Measurements from ENCODE around the gene DYNC1I1. TPM values are rescaled to one million over a fixed set of nuclear protein-coding genes. Genes with fewer than 3 reads are reported as not detected.

The DYNC1I1 gene
- total and polyA plus RNA-seq, 10 donors, result 0.21 to 7.5 (median 0.86) TPM

DNA sequence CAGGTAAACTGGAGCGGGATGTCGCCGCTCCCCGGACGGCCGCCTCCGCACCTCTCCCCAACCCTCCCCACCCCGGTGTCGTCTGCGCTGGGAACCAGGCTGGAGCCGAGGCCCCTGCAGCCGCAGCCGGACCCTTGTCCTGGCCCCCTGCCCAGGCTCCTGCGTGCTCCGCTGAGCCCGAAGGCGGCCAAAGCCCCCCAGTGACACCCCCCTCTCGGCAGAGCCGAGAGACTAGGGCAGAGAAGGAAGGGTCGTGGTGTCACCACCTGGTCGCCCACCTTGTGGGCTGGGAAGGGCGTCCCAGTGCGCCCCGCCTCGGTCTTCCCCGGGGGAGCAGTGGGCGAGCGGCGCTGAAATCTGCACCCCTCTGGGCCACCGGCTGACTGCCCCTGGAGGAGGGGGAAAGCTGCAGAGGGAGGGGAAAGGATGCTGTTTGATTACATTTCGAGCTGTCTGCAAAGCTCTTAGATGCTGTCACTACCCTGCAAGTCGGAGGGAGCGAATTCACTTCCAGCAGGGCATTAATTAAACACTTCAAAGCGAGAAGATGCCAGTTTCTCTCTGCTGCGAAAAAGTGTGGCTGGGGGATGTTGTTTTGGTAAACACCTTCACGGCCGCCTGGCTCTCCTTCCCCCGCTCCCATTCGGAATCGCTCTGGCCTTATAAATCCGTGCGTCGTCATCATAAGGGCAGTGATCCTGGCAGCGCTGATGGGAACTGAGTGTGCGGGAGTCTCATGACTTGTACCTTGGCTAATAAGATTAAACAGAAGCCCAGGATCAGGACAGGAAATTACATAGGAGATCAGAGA is 622 bp downstream of the DYNC1I1 start:
- TF ChIP-seq POLR2A (IDR thresholded peaks at IDR 0.05) (no peak), POLR2AphosphoS5 (IDR thresholded peaks at IDR 0.05) (no peak)
- TF ChIP-seq, protein P1, sequence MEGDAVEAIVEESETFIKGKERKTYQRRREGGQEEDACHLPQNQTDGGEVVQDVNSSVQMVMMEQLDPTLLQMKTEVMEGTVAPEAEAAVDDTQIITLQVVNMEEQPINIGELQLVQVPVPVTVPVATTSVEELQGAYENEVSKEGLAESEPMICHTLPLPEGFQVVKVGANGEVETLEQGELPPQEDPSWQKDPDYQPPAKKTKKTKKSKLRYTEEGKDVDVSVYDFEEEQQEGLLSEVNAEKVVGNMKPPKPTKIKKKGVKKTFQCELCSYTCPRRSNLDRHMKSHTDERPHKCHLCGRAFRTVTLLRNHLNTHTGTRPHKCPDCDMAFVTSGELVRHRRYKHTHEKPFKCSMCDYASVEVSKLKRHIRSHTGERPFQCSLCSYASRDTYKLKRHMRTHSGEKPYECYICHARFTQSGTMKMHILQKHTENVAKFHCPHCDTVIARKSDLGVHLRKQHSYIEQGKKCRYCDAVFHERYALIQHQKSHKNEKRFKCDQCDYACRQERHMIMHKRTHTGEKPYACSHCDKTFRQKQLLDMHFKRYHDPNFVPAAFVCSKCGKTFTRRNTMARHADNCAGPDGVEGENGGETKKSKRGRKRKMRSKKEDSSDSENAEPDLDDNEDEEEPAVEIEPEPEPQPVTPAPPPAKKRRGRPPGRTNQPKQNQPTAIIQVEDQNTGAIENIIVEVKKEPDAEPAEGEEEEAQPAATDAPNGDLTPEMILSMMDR (IDR thresholded peaks at IDR 0.05 in 8 of 11, conservative IDR thresholded peaks at IDR 0.05 in 3 of 11), result no peak
- peak overlapping the region in 4 of 8 donors; percentile 10 to 52 (median 33) for H3K27ac ChIP-seq
- H3K4me3 ChIP-seq, result peak overlapping the region; percentile 22 to 78 (median 54)
- H3K36me3 ChIP-seq, result no peaks in the 10 kb centered on the region
- 13 to 48% (median 23%) methylated on average over 19 to 45 of the region's 45 CpGs for WGBS, 5 donors
- DNase-seq, result no peak
- intact Hi-C loops (cut with DNase I; ENCODE audit: low total_unique reads), result no loop called here
- peaks cover 0 to 14% (median 8%) of the 10 kb centered on the region in 6 donors for H3K4me1 ChIP-seq
- H3K9me3 ChIP-seq, result no peaks in the 10 kb centered on the region
- peaks cover 0 to 31% (median 9%) of the 10 kb centered on the region in 7 donors for H3K27me3 ChIP-seq (replicated peaks in 1 of 7)

DNA sequence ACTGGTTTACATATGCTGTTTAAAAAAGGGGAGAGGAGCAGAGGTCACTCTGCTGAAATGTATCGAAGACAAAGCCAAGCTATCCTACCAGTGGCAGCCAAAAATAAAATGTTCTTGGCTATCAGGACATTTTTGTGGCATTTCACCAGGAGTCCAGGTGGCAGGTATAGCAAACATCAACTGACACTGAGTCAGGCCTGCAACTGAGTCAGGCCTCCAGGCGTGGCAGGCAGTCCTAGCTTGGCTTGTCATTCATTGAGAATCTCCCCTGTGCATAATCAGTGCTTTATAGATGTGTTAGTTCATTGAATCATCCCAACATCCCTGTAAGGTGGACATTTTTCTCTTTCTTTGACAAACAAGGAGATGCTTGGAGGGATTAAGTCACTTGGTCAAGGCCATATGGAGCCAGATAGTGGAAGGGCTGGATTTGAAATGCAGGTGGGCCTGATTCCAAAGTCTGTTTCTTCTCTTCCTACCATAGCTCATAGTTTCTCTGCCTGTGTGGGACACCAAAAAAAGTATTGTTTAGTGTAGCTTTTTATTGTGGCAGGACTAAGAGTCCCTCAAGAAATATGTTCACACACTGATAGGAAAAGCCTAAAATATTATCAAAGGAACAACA is 4.3 kb downstream of the DYNC1I1 start:
- intact Hi-C loops (cut with DNase I; ENCODE audit: low total_unique reads), result no loop called here
- no peaks in the 10 kb centered on the region for H3K9me3 ChIP-seq
- H3K27me3 ChIP-seq (replicated peaks in 1 of 7), result peaks cover 0 to 28% (median 9%) of the 10 kb centered on the region in 7 donors
- no peak overlapping the region for H3K27ac ChIP-seq
- peaks cover 0 to 14% (median 8%) of the 10 kb centered on the region in 6 donors for H3K4me1 ChIP-seq
- 83 to 94% (median 88%) methylated on average over 2 of the region's 2 CpGs for WGBS, 5 donors
- TF ChIP-seq POLR2A (IDR thresholded peaks at IDR 0.05) (no peak), POLR2AphosphoS5 (IDR thresholded peaks at IDR 0.05) (no peak)
- TF ChIP-seq, protein P1 (IDR thresholded peaks at IDR 0.05 in 8 of 11, conservative IDR thresholded peaks at IDR 0.05 in 3 of 11), result no peak
- no peak for DNase-seq
- no peaks in the 10 kb centered on the region for H3K36me3 ChIP-seq
- no peak overlapping the region for H3K4me3 ChIP-seq

DNA sequence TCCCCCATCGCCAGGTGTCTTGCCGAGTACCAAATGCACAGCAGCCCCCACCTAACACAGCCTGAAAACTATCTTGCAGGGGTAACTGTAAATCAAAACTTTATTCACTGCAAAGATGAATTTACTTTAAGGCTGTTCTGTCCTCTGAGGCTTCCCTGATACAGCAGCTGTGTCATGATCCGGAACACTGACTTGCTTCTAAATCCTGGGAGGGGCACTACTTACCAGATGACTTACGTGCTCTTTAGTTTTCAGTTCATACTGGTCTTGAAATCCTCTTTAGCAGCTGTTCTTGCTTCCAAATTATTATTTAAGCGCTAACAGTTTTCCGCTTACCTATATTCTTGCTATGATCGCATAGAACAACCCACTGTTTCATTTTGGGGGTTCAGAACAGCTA is 4.9 kb downstream of the DYNC1I1 start:
- H3K9me3 ChIP-seq, result peaks cover 0 to 4% (median under 1%) of the 10 kb centered on the region in 8 donors
- H3K4me3 ChIP-seq, result no peak overlapping the region
- intact Hi-C loops (cut with DNase I; ENCODE audit: low total_unique reads), result no loop called here
- 79 to 91% (median 90%) methylated on average over 7 of the region's 7 CpGs for WGBS, 5 donors
- peaks cover 0 to 9% (median 7%) of the 10 kb centered on the region in 6 donors for H3K4me1 ChIP-seq
- H3K36me3 ChIP-seq, result no peaks in the 10 kb centered on the region
- no peak for TF ChIP-seq POLR2A (IDR thresholded peaks at IDR 0.05)
- TF ChIP-seq POLR2AphosphoS5 (IDR thresholded peaks at IDR 0.05), result no peak
- no peak overlapping the region for H3K27ac ChIP-seq
- no peak for DNase-seq
- H3K27me3 ChIP-seq (replicated peaks in 1 of 7), result peaks cover 0 to 22% (median 6%) of the 10 kb centered on the region in 7 donors

DNA sequence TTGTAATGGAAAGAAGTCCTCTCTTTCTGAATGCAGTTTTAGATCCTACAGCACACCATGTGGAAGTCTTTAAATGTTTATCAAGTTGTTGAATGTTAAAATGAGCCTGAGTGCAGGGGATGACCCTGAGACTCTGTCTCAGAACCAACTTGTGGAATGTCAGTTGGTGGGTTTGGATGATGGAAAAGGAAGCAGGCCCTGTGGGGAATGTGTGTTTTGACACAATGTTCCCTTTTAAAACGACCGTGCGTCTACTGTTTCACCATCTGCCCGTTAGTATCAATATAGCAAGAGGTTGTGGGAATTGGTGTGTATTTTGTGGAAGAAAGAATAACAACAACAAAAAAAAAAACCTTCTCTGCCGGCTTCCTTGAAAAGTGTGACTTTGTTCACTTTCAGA is 8.3 kb downstream of the DYNC1I1 start:
- intact Hi-C loops (cut with DNase I; ENCODE audit: low total_unique reads), result no loop called here
- H3K4me3 ChIP-seq, result no peak overlapping the region
- 56 to 77% (median 63%) methylated on average over 5 of the region's 5 CpGs for WGBS, 5 donors
- H3K27me3 ChIP-seq (replicated peaks in 1 of 7), result no peaks in the 10 kb centered on the region
- H3K4me1 ChIP-seq, result no peaks in the 10 kb centered on the region
- peaks cover 0 to 12% (median 10%) of the 10 kb centered on the region in 8 donors for H3K9me3 ChIP-seq
- no peak for DNase-seq
- TF ChIP-seq, protein P1 (IDR thresholded peaks at IDR 0.05 in 8 of 11, conservative IDR thresholded peaks at IDR 0.05 in 3 of 11), result no peak
- TF ChIP-seq POLR2A (IDR thresholded peaks at IDR 0.05) (no peak), POLR2AphosphoS5 (IDR thresholded peaks at IDR 0.05) (no peak)
- H3K27ac ChIP-seq, result no peak overlapping the region
- no peaks in the 10 kb centered on the region for H3K36me3 ChIP-seq
